H1 (cell line): ENCODE measurements around the gene BET1L. TPM values are rescaled to one million over a fixed set of nuclear protein-coding genes. Genes with fewer than 3 reads are reported as not detected.

Experiments
- ATF3 ChIP-seq: IDR thresholded peaks from 2 replicates; pipeline ENCODE4 v1.6.1; 2011; ENCODE audit warnings: low read depth, mild to moderate bottlenecking, low read length; ENCODE audit not compliant: insufficient read depth
- EGR1 ChIP-seq: IDR thresholded peaks from 2 replicates; pipeline ENCODE4 v1.6.1; 2011; ENCODE audit warnings: low read depth, low read length, borderline replicate concordance
- GTF2F1 ChIP-seq: IDR thresholded peaks from 2 replicates; pipeline ENCODE4 v1.6.1; 2012; ENCODE audit warnings: low read depth, low read length, improper control_type of control experiment, borderline replicate concordance
- KDM1A ChIP-seq: fragments of 200-600, 300-600 bp; sonication (generic); IDR thresholded peaks from 2 replicates; pipeline ENCODE4 v1.7.1; 2016; ENCODE audit warnings: mild to moderate bottlenecking, low read length, borderline replicate concordance
- NRF1 ChIP-seq: IDR thresholded peaks from 2 replicates; pipeline ENCODE4 v1.6.1; 2011; ENCODE audit warnings: mild to moderate bottlenecking, low read depth, low read length, improper control_type of control experiment
- TBP ChIP-seq: IDR thresholded peaks from 2 replicates; pipeline ENCODE4 v1.6.1; 2011; ENCODE audit warnings: low read depth, low read length, improper control_type of control experiment
- polyA plus RNA-seq, 7 experiments: library from polyadenylated mRNA; depleted of rRNA in 3 of 7; stranded (reverse) in 5 of 7; unstranded in 2 of 7; fragments of >200 nt in 5 of 7; fragments of 200-250 nt in 2 of 7; gene quantifications; 1 replicate in 5 of 7; 2 replicates in 1 of 7; 4 replicates in 1 of 7; pipeline versions ENCODE4 v1.2.1 to v1.2.3, GENCODE V29; 2011 to 2013; ENCODE audit warnings: missing spikeins in 2 of 7, mixed read lengths in 2 of 7
- total RNA-seq: library from RNA; stranded (reverse); fragmentation: NEBNext Ultra II Directional; extraction: Animal tissue kit (Norgen Biotek cat#: 25700); gene quantifications from 2 replicates; pipeline ENCODE4 v1.2.1, GENCODE V29; 2021

Gene BET1L
- total and polyA plus RNA-seq, 2 of the 8 experiments (the other 6 are each of a cell fraction or from before 2014, with no cell fraction given): 40.2 to 61.9 TPM

GRCh38 chr11:249062-249461 is 41.9 kb upstream of the BET1L start (continued):
- TF ChIP-seq NRF1 (no peak), ATF3 (no peak), EGR1 (no peak), TBP (no peak), GTF2F1 (no peak), KDM1A (no peak)
